ENCODE results near the gene CFAP251. TPM values are rescaled to one million over a fixed set of nuclear protein-coding genes. Genes with fewer than 3 reads are reported as not detected.

The CFAP251 gene
- total RNA-seq, 1 experiment from 2014 or later, result 2.6 TPM

- Histone ChIP-seq H3K79me2 (ENCODE audit: insufficient read depth, low read length) (no peaks in the 10 kb centered on the region), H4K20me1 (ENCODE audit: insufficient read depth) (no peaks in the 10 kb centered on the region), H3K27me3 (ENCODE audit: insufficient read depth, low read length) (no peaks in the 10 kb centered on the region), H3K9me3 (ENCODE audit: control insufficient read depth in 1 of 2, insufficient read depth in 1 of 2, low read depth in 1 of 2, low read length in 2 of 2) (no peaks in the 10 kb centered on the region), H3K36me3 (ENCODE audit: control insufficient read depth in 1 of 2, insufficient read depth in 2 of 2, low read length in 2 of 2) (peaks cover 4 to 5% of the 10 kb centered on the region in 2 experiments; a peak in 3 of 4 replicates), H3K27ac (ENCODE audit: low read depth, low read length) (no peak overlapping the region), H3K4me3 (replicated peaks in 1 of 2; ENCODE audit: low read depth in 1 of 2, low read length in 2 of 2) (no peak overlapping the region), H3K4me1 (ENCODE audit: control insufficient read depth in 1 of 2, insufficient read depth in 2 of 2, low read length in 2 of 2) (no peaks in the 10 kb centered on the region), H3K9me2 (ENCODE audit: insufficient read depth) (no peaks in the 10 kb centered on the region), H3K9ac (ENCODE audit: low read length) (no peak overlapping the region), H3K4me2 (ENCODE audit: low read length) (no peak overlapping the region), H2AFZ (ENCODE audit: low read depth, low read length, poor library complexity, severe bottlenecking) (no peak overlapping the region)
- ChIA-PET RAD21 (ENCODE audit: low non-redundant PET in 1 of 2, low total read pairs in 2 of 2, uncharacterized antibody in 2 of 2, unreplicated experiment in 2 of 2) (no interaction called here), POLR2A (no interaction called here), CTCF (no interaction called here)
- intact Hi-C loops (cut with micrococcal nuclease), result no loop called here
- no peak for DNase-seq (ENCODE audit: low read depth, low spot score)
- BruUV-seq (replicated peaks), result no TSS peak
- no peak for ATAC-seq
- TF ChIP-seq EZH2phosphoT487 (IDR thresholded peaks at IDR 0.05; ENCODE audit: borderline replicate concordance) (no peak), ELF1 (IDR thresholded peaks at IDR 0.05; ENCODE audit: borderline replicate concordance, low read depth) (no peak), REST (IDR thresholded peaks at IDR 0.05; ENCODE audit: low read depth) (no peak), FOSL1 (IDR thresholded peaks at IDR 0.05; ENCODE audit: low read depth) (no peak), ZFX (IDR thresholded peaks at IDR 0.05) (no peak), SRF (IDR thresholded peaks at IDR 0.05; ENCODE audit: low read depth) (no peak), ZNF274 (IDR thresholded peaks at IDR 0.05; ENCODE audit: low read depth, low read length) (no peak), EZH2 (IDR thresholded peaks at IDR 0.05) (no peak), TCF7L2 (IDR thresholded peaks at IDR 0.05; ENCODE audit: borderline replicate concordance, extremely low read depth, insufficient read depth, insufficient read length) (no peak), POLR2A (IDR thresholded peaks at IDR 0.05; ENCODE audit: borderline replicate concordance, extremely low read depth, insufficient read depth, insufficient read length) (no peak), CEBPB (IDR thresholded peaks at IDR 0.05; ENCODE audit: low read depth) (no peak)
Observed at GRCh38 chr12:122048151-122048550, 129.8 kb downstream of the CFAP251 start.

Data from HCT116 (cell line).